A549 (cell line): ENCODE data around the gene THTPA.

ENCODE experiments used
- EP300 ChIP-seq, 2 experiments: fragments of >200 bp; sonication (Bioruptor Twin); formaldehyde crosslinking; IDR thresholded peaks; 2 replicates in 1 of 2; 3 replicates in 1 of 2; pipeline ENCODE4 v1.6.1; 2016 to 2017
- JUN ChIP-seq, 2 experiments: fragments of >200 bp; sonication (Bioruptor Twin); formaldehyde crosslinking; IDR thresholded peaks; 2 replicates in 1 of 2; 3 replicates in 1 of 2; pipeline ENCODE4 v1.6.1; 2016 to 2017
- POLR2AphosphoS2 ChIP-seq: conservative IDR thresholded peaks from 2 replicates; pipeline ENCODE4 v1.6.1; 2012; ENCODE audit warnings: low read length, improper control_type of control experiment, inconsistent platforms
- TF ChIP-seq, protein P1 (sequence below): fragments of 200-600 bp; sonication (generic); IDR thresholded peaks from 2 replicates; pipeline ENCODE4 v1.6.1; 2016; ENCODE audit warnings: antibody characterized with exemption, mild to moderate bottlenecking, moderate library complexity
- TF ChIP-seq, protein P2 (sequence below): fragments of >200 bp; sonication (Bioruptor Twin); formaldehyde crosslinking; IDR thresholded peaks from 3 replicates; pipeline ENCODE4 v1.5.1; 2016

DNA sequence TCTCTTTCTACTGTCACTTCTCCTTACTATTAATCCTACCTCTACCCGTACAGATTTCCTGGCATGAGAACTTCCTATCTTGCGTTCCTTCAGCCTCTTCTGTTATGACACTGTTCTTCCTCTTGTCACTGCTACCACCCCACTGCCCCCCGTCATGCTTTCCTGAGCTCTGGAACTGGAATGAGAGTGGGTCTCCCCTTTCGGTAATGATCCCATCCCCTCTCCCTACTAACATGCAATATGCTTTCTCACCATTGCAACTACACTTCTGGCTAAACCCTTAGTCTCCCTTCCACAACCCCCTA lies 16.4 kb downstream of the THTPA start:
- no peak for TF ChIP-seq EP300 (IDR thresholded peaks at IDR 0.05)
- TF ChIP-seq POLR2AphosphoS2, result no peak
- TF ChIP-seq, protein P1, sequence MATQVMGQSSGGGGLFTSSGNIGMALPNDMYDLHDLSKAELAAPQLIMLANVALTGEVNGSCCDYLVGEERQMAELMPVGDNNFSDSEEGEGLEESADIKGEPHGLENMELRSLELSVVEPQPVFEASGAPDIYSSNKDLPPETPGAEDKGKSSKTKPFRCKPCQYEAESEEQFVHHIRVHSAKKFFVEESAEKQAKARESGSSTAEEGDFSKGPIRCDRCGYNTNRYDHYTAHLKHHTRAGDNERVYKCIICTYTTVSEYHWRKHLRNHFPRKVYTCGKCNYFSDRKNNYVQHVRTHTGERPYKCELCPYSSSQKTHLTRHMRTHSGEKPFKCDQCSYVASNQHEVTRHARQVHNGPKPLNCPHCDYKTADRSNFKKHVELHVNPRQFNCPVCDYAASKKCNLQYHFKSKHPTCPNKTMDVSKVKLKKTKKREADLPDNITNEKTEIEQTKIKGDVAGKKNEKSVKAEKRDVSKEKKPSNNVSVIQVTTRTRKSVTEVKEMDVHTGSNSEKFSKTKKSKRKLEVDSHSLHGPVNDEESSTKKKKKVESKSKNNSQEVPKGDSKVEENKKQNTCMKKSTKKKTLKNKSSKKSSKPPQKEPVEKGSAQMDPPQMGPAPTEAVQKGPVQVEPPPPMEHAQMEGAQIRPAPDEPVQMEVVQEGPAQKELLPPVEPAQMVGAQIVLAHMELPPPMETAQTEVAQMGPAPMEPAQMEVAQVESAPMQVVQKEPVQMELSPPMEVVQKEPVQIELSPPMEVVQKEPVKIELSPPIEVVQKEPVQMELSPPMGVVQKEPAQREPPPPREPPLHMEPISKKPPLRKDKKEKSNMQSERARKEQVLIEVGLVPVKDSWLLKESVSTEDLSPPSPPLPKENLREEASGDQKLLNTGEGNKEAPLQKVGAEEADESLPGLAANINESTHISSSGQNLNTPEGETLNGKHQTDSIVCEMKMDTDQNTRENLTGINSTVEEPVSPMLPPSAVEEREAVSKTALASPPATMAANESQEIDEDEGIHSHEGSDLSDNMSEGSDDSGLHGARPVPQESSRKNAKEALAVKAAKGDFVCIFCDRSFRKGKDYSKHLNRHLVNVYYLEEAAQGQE, result no peak
- TF ChIP-seq, protein P2, sequence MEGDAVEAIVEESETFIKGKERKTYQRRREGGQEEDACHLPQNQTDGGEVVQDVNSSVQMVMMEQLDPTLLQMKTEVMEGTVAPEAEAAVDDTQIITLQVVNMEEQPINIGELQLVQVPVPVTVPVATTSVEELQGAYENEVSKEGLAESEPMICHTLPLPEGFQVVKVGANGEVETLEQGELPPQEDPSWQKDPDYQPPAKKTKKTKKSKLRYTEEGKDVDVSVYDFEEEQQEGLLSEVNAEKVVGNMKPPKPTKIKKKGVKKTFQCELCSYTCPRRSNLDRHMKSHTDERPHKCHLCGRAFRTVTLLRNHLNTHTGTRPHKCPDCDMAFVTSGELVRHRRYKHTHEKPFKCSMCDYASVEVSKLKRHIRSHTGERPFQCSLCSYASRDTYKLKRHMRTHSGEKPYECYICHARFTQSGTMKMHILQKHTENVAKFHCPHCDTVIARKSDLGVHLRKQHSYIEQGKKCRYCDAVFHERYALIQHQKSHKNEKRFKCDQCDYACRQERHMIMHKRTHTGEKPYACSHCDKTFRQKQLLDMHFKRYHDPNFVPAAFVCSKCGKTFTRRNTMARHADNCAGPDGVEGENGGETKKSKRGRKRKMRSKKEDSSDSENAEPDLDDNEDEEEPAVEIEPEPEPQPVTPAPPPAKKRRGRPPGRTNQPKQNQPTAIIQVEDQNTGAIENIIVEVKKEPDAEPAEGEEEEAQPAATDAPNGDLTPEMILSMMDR, result no peak
- no peak for TF ChIP-seq JUN (IDR thresholded peaks at IDR 0.05)
